ENCODE results near the gene SSX2IP.
A peak's percentile ranks its signal among the peaks of the same experiment; 100 is the strongest.
"Not testable (repeated sequence)": the region's sequence is repeated elsewhere in the genome, so short reads cannot be mapped to it uniquely, and the experiment has no call there.

SSX2IP gene
- total RNA-seq: 9.9 to 23.8 reads per million in 2 experiments

GRCh38 chr1:84690397-84691121 lies at the start of gene SSX2IP:
Gene SSX2IP (minus strand): TSS chr1:84690461. CDS start chr1:84671219, 19,242 bp downstream.
- DNase-seq (ENCODE audit: low read depth): peak; percentile 99

- no peak for DNase-seq (ENCODE audit: low read depth)
Measured at GRCh38 chr1:84738237-84738636, 48.0 kb upstream of the SSX2IP start.

GRCh38 chr1:84737590-84737989 lies 47.3 kb upstream of the SSX2IP start:
- DNase-seq (ENCODE audit: low read depth): no peak

GRCh38 chr1:84736944-84737343 lies 46.7 kb upstream of the SSX2IP start:
- no peak for DNase-seq (ENCODE audit: low read depth)

- DNase-seq (ENCODE audit: low read depth): no peak
Measured at GRCh38 chr1:84736445-84736844, 46.2 kb upstream of the SSX2IP start.

GRCh38 chr1:84735483-84735882 lies 45.2 kb upstream of the SSX2IP start:
- no peak for DNase-seq (ENCODE audit: low read depth)

GRCh38 chr1:84732520-84732919 lies 42.3 kb upstream of the SSX2IP start:
- no peak for DNase-seq (ENCODE audit: low read depth)

GRCh38 chr1:84731519-84731918 lies 41.3 kb upstream of the SSX2IP start:
- no peak for DNase-seq (ENCODE audit: low read depth)

- DNase-seq (ENCODE audit: low read depth): not testable (repeated sequence)
Measured at GRCh38 chr1:84727711-84728110, 37.5 kb upstream of the SSX2IP start.

GRCh38 chr1:84726593-84727499 lies 36.6 kb upstream of the SSX2IP start:
- DNase-seq (ENCODE audit: low read depth): no peak

- peak; percentile 21 for DNase-seq (ENCODE audit: low read depth)
Measured at GRCh38 chr1:84724128-84724860, 34.0 kb upstream of the SSX2IP start.

GRCh38 chr1:84722794-84723193 lies 32.5 kb upstream of the SSX2IP start:
- DNase-seq (ENCODE audit: low read depth): no peak

GRCh38 chr1:84721872-84722271 lies 31.6 kb upstream of the SSX2IP start:
- not testable (repeated sequence) for DNase-seq (ENCODE audit: low read depth)

GRCh38 chr1:84721152-84721551 lies 30.9 kb upstream of the SSX2IP start:
- DNase-seq (ENCODE audit: low read depth): no peak

- DNase-seq (ENCODE audit: low read depth): no peak
Measured at GRCh38 chr1:84720221-84720780, 30.0 kb upstream of the SSX2IP start.

- DNase-seq (ENCODE audit: low read depth): no peak
Measured at GRCh38 chr1:84719543-84720217, 29.4 kb upstream of the SSX2IP start.

GRCh38 chr1:84715342-84716019 lies 25.2 kb upstream of the SSX2IP start:
- DNase-seq (ENCODE audit: low read depth): no peak

- DNase-seq (ENCODE audit: low read depth): no peak
Measured at GRCh38 chr1:84712276-84712874, 22.1 kb upstream of the SSX2IP start.

- DNase-seq (ENCODE audit: low read depth): no peak
Measured at GRCh38 chr1:84711869-84712268, 21.6 kb upstream of the SSX2IP start.

GRCh38 chr1:84711121-84711520 lies 20.9 kb upstream of the SSX2IP start:
- no peak for DNase-seq (ENCODE audit: low read depth)

Data from T follicular helper cell (primary cell).